ENCODE measurements around the gene DNAI4.

Gene DNAI4

GRCh38 chr1:66937529-66938234, 13.0 kb upstream of the DNAI4 start:
- Histone ChIP-seq H3K79me1 (ENCODE audit: low read length) (no peaks in the 10 kb centered on the region), H3K4me3 (ENCODE audit: low read depth, low read length) (no peak overlapping the region), H2BK12ac (ENCODE audit: low read length) (no peak overlapping the region), H4K8ac (ENCODE audit: low read depth, low read length) (no peak overlapping the region), H3K27me3 (ENCODE audit: insufficient read depth, low read length) (no peaks in the 10 kb centered on the region), H3K4ac (ENCODE audit: low read depth, low read length) (peak overlapping the region; percentile 97), H3K79me2 (ENCODE audit: control insufficient read depth, insufficient read depth, low read length, poor library complexity) (peaks cover 7% of the 10 kb centered on the region), H2AFZ (ENCODE audit: insufficient read depth, low read length, poor library complexity) (no peak overlapping the region), H2BK5ac (ENCODE audit: low read depth, low read length, poor library complexity) (no peak overlapping the region), H3K9ac (ENCODE audit: low read length) (no peak overlapping the region), H2BK120ac (ENCODE audit: insufficient read depth, low read length, poor library complexity) (no peak overlapping the region), H3K4me2 (ENCODE audit: low read length) (no peak overlapping the region), H4K12ac (ENCODE audit: low read depth, low read length) (no peak overlapping the region), H3K14ac (ENCODE audit: low read length) (no peak overlapping the region), H3K23ac (ENCODE audit: low read length) (no peak overlapping the region), H3K9me3 (ENCODE audit: insufficient read depth, low read depth, low read length) (no peaks in the 10 kb centered on the region), H3K36me3 (ENCODE audit: control insufficient read depth in 1 of 2, insufficient read depth in 2 of 2, low read length in 2 of 2) (peaks cover 3 to 5% of the 10 kb centered on the region in 2 experiments), H2AK5ac (ENCODE audit: low read length) (no peak overlapping the region), H4K91ac (ENCODE audit: low read depth, low read length) (no peak overlapping the region), H3K4me1 (ENCODE audit: control insufficient read depth in 1 of 2, insufficient read depth in 2 of 2, low read length in 2 of 2) (peaks cover 0 to 1% of the 10 kb centered on the region in 2 experiments), H3K18ac (ENCODE audit: low read length) (peak overlapping the region; percentile 59), H3K27ac (ENCODE audit: low read depth, low read length) (no peak overlapping the region)
- no CpG with 5 or more reads among the region's 1 CpG for WGBS (ENCODE audit: extremely low coverage, insufficient coverage, insufficient read length)
- no peak for DNase-seq

- peaks cover 0 to 1% of the 10 kb centered on the region in 2 experiments for H3K4me1 ChIP-seq (ENCODE audit: control insufficient read depth in 1 of 2, insufficient read depth in 2 of 2, low read length in 2 of 2)
- peaks cover 0 to 2% of the 10 kb centered on the region in 2 experiments for H3K36me3 ChIP-seq (ENCODE audit: control insufficient read depth in 1 of 2, insufficient read depth in 2 of 2, low read length in 2 of 2)
- H3K9me3 ChIP-seq (ENCODE audit: insufficient read depth, low read depth, low read length) = no peaks in the 10 kb centered on the region
- no peak overlapping the region for H2AK5ac ChIP-seq (ENCODE audit: low read length)
- peaks cover 12% of the 10 kb centered on the region for H3K79me2 ChIP-seq (ENCODE audit: control insufficient read depth, insufficient read depth, low read length, poor library complexity)
- H2AFZ ChIP-seq (ENCODE audit: insufficient read depth, low read length, poor library complexity) = no peak overlapping the region
- no peak for DNase-seq
- no peak overlapping the region for H3K23ac ChIP-seq (ENCODE audit: low read length)
- no peak overlapping the region for H4K12ac ChIP-seq (ENCODE audit: low read depth, low read length)
- H2BK5ac ChIP-seq (ENCODE audit: low read depth, low read length, poor library complexity) = no peak overlapping the region
- H3K9ac ChIP-seq (ENCODE audit: low read length) = no peak overlapping the region
- no peak overlapping the region for H4K91ac ChIP-seq (ENCODE audit: low read depth, low read length)
- no peak overlapping the region for H3K14ac ChIP-seq (ENCODE audit: low read length)
- no peak overlapping the region for H2BK12ac ChIP-seq (ENCODE audit: low read length)
- no peak overlapping the region for H2BK120ac ChIP-seq (ENCODE audit: insufficient read depth, low read length, poor library complexity)
- H3K18ac ChIP-seq (ENCODE audit: low read length) = no peak overlapping the region
- H3K4me3 ChIP-seq (ENCODE audit: low read depth, low read length) = no peak overlapping the region
- no CpG with 5 or more reads among the region's 7 CpGs for WGBS (ENCODE audit: extremely low coverage, insufficient coverage, insufficient read length)
- H3K4ac ChIP-seq (ENCODE audit: low read depth, low read length) = peak overlapping the region; percentile 93
- H3K27ac ChIP-seq (ENCODE audit: low read depth, low read length) = no peak overlapping the region
- no peak overlapping the region for H3K4me2 ChIP-seq (ENCODE audit: low read length)
- no peak overlapping the region for H4K8ac ChIP-seq (ENCODE audit: low read depth, low read length)
- peaks cover 8% of the 10 kb centered on the region for H3K79me1 ChIP-seq (ENCODE audit: low read length)
- H3K27me3 ChIP-seq (ENCODE audit: insufficient read depth, low read length) = no peaks in the 10 kb centered on the region
Measured at GRCh38 chr1:66933887-66934700, 9.4 kb upstream of the DNAI4 start.

GRCh38 chr1:66932291-66932690, 7.6 kb upstream of the DNAI4 start:
- no peak overlapping the region for H3K27ac ChIP-seq (ENCODE audit: low read depth, low read length)
- no peak overlapping the region for H3K4me3 ChIP-seq (ENCODE audit: low read depth, low read length)
- no peaks in the 10 kb centered on the region for H3K9me3 ChIP-seq (ENCODE audit: insufficient read depth, low read depth, low read length)
- no peak overlapping the region for H2AFZ ChIP-seq (ENCODE audit: insufficient read depth, low read length, poor library complexity)
- peaks cover 0 to 1% of the 10 kb centered on the region in 2 experiments for H3K4me1 ChIP-seq (ENCODE audit: control insufficient read depth in 1 of 2, insufficient read depth in 2 of 2, low read length in 2 of 2)
- peaks cover 8% of the 10 kb centered on the region for H3K79me1 ChIP-seq (ENCODE audit: low read length)
- DNase-seq = no peak
- no peak overlapping the region for H2BK5ac ChIP-seq (ENCODE audit: low read depth, low read length, poor library complexity)
- H3K27me3 ChIP-seq (ENCODE audit: insufficient read depth, low read length) = no peaks in the 10 kb centered on the region
- no peak overlapping the region for H2BK12ac ChIP-seq (ENCODE audit: low read length)
- H4K91ac ChIP-seq (ENCODE audit: low read depth, low read length) = no peak overlapping the region
- H2AK5ac ChIP-seq (ENCODE audit: low read length) = no peak overlapping the region
- WGBS (ENCODE audit: extremely low coverage, insufficient coverage, insufficient read length) = no CpG with 5 or more reads among the region's 2 CpGs
- H3K14ac ChIP-seq (ENCODE audit: low read length) = no peak overlapping the region
- no peak overlapping the region for H3K9ac ChIP-seq (ENCODE audit: low read length)
- H3K36me3 ChIP-seq (ENCODE audit: control insufficient read depth in 1 of 2, insufficient read depth in 2 of 2, low read length in 2 of 2) = peaks cover 0 to 2% of the 10 kb centered on the region in 2 experiments
- no peak overlapping the region for H3K18ac ChIP-seq (ENCODE audit: low read length)
- H3K23ac ChIP-seq (ENCODE audit: low read length) = no peak overlapping the region
- no peak overlapping the region for H2BK120ac ChIP-seq (ENCODE audit: insufficient read depth, low read length, poor library complexity)
- H3K4me2 ChIP-seq (ENCODE audit: low read length) = no peak overlapping the region
- H4K12ac ChIP-seq (ENCODE audit: low read depth, low read length) = no peak overlapping the region
- H3K4ac ChIP-seq (ENCODE audit: low read depth, low read length) = no peak overlapping the region
- peaks cover 11% of the 10 kb centered on the region for H3K79me2 ChIP-seq (ENCODE audit: control insufficient read depth, insufficient read depth, low read length, poor library complexity)
- H4K8ac ChIP-seq (ENCODE audit: low read depth, low read length) = no peak overlapping the region

GRCh38 chr1:66931590-66931989, 6.9 kb upstream of the DNAI4 start:
- Histone ChIP-seq H2BK5ac (ENCODE audit: low read depth, low read length, poor library complexity) (no peak overlapping the region), H4K91ac (ENCODE audit: low read depth, low read length) (no peak overlapping the region), H2AFZ (ENCODE audit: insufficient read depth, low read length, poor library complexity) (no peak overlapping the region), H3K4me3 (ENCODE audit: low read depth, low read length) (no peak overlapping the region), H2BK120ac (ENCODE audit: insufficient read depth, low read length, poor library complexity) (no peak overlapping the region), H3K4me1 (ENCODE audit: control insufficient read depth in 1 of 2, insufficient read depth in 2 of 2, low read length in 2 of 2) (peaks cover 0 to 1% of the 10 kb centered on the region in 2 experiments), H4K12ac (ENCODE audit: low read depth, low read length) (no peak overlapping the region), H3K27ac (ENCODE audit: low read depth, low read length) (no peak overlapping the region), H3K9ac (ENCODE audit: low read length) (no peak overlapping the region), H2BK12ac (ENCODE audit: low read length) (no peak overlapping the region), H4K8ac (ENCODE audit: low read depth, low read length) (no peak overlapping the region), H3K36me3 (ENCODE audit: control insufficient read depth in 1 of 2, insufficient read depth in 2 of 2, low read length in 2 of 2) (no peaks in the 10 kb centered on the region), H3K9me3 (ENCODE audit: insufficient read depth, low read depth, low read length) (no peaks in the 10 kb centered on the region), H2AK5ac (ENCODE audit: low read length) (no peak overlapping the region), H3K4me2 (ENCODE audit: low read length) (peak overlapping the region; percentile 61), H3K14ac (ENCODE audit: low read length) (no peak overlapping the region), H3K27me3 (ENCODE audit: insufficient read depth, low read length) (no peaks in the 10 kb centered on the region), H3K23ac (ENCODE audit: low read length) (no peak overlapping the region), H3K4ac (ENCODE audit: low read depth, low read length) (peak overlapping the region; percentile 95), H3K18ac (ENCODE audit: low read length) (no peak overlapping the region), H3K79me2 (ENCODE audit: control insufficient read depth, insufficient read depth, low read length, poor library complexity) (peaks cover 9% of the 10 kb centered on the region), H3K79me1 (ENCODE audit: low read length) (peaks cover 8% of the 10 kb centered on the region)
- WGBS (ENCODE audit: extremely low coverage, insufficient coverage, insufficient read length) = no CpG with 5 or more reads among the region's 4 CpGs
- DNase-seq = no peak
